Esophagus squamous epithelium (tissue), 5 donors: ENCODE results near the gene HMGN3. TPM values are rescaled to one million over a fixed set of nuclear protein-coding genes. Genes with fewer than 3 reads are reported as not detected.

ENCODE experiments used
- DNase-seq: peaks from one replicate; lab custom pipeline; 2025; lab: John Stamatoyannopoulos, UW
- H3K27ac ChIP-seq, 4 donors: fragments of 200-600 bp; sonication (generic); one replicate each; pipeline ENCODE4 v1.5.1; 2016 to 2019; ENCODE audit warnings: mild to moderate bottlenecking in 1 of 4
- H3K27me3 ChIP-seq, 4 donors: fragments of 200-600 bp; sonication (generic); 1 replicate in 3 of 4; 2 replicates in 1 of 4; pipeline versions ENCODE4 v1.5.1 to v1.6.0; 2017 to 2021; ENCODE audit warnings: antibody characterized with exemption in 1 of 4
- H3K36me3 ChIP-seq, 3 donors: fragments of 200-600 bp; sonication (generic); one replicate each; pipeline ENCODE4 v1.5.1; 2016 to 2019
- H3K4me1 ChIP-seq, 3 donors: fragments of 200-600 bp; sonication (generic); one replicate each; pipeline ENCODE4 v1.5.1; 2017 to 2019
- H3K4me3 ChIP-seq, 4 donors: fragments of 200-600 bp; sonication (generic); 1 replicate in 3 of 4; 2 replicates in 1 of 4; pipeline ENCODE4 v1.5.1; 2016 to 2019; ENCODE audit warnings: mild to moderate bottlenecking in 2 of 4, moderate library complexity in 1 of 4
- H3K9me3 ChIP-seq, 3 donors: fragments of 200-600 bp; sonication (generic); one replicate each; pipeline ENCODE4 v1.5.1; 2016 to 2019
- CTCF ChIP-seq, 6 experiments: fragments of 450-650 bp in 4 of 6; fragments of 200-600 bp in 2 of 6; sonication (generic) in 2 of 6; IDR thresholded peaks; one replicate each; pipeline ENCODE4 v1.5.1; 2016 to 2019; ENCODE audit warnings: antibody characterized with exemption in 6 of 6, mild to moderate bottlenecking in 4 of 6, moderate library complexity in 4 of 6
- POLR2A ChIP-seq, 4 donors: fragments of 450-650 bp; IDR thresholded peaks; one replicate each; pipeline ENCODE4 v1.6.1; 2017; ENCODE audit warnings: antibody characterized with exemption in 4 of 4, mild to moderate bottlenecking in 4 of 4, moderate library complexity in 3 of 4
- WGBS, 2 donors: methylation state at CpG; one replicate each; pipeline ENCODE4 v1.1.5; 2018; 5-methylcytosine and 5-hydroxymethylcytosine counted together
- intact Hi-C: fragments of 100-400 bp; cut with DNase I; formaldehyde crosslinking; loops from one replicate; pipeline ENCODE4 v1.15.0; 2022
- total RNA-seq, 4 donors: library from RNA; depleted of rRNA; stranded (reverse); fragments of >200 nt; gene quantifications; one replicate each; pipeline ENCODE4 v1.1.0, GENCODE V29; 2016
- donor health status: DM: yes; HTN: yes; CAD: no.

The HMGN3 gene
- total RNA-seq: 10 to 100 TPM; 49.3 to 68.5 (median 55.2) TPM

DNA sequence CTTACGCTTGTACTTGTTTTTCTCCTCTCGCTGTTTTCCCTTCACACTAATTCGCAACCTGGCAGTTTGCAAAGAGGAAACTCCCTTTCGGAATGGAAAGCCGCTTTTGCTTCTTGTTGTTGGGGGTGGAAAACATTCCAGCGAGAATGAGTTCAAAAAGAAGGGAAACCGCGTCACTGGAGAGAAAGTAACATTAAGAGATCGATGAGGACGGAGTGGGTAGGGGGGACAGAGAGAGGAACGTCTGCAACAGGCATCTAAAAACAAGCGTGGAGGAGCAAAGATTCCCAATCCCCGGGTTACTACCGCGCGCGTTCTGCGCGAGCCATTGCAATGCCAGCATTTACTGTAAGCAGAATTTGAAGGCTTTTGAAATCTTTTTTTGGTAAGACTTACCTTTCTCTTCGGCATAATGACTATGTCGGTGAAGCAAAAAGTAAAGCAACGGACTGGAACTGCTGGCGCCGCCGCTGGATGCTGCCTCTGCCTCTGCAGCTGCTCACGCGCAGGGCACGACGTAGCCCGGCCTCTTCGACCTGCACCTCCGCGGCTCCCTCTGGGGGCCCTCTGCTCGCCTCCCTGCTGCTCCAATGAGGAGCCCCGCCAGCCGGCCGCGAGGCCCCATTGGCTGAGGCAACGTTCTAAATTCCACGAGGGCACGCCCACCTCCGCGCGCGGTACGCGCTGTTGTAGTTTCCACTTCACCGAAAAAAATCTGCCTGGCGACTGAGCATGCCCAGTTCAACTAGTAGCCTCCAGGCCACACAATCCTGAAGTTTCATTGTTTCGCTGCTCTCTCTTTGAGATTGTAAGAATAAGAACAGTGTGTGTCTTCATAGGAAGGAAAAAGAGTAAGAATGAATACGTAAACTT is at the start of gene HMGN3:
HMGN3 (minus strand) TSS at position 533 of the 873 bp plus-strand sequence.
- Histone ChIP-seq H3K9me3 (no peaks in the 10 kb centered on the region), H3K4me3 (peak within 1 kb of the TSS; percentile 66 to 88 (median 75)), H3K27me3 (no peaks in the 10 kb centered on the region), H3K36me3 (no peaks in the 10 kb centered on the region), H3K27ac (peak within 1 kb of the TSS; percentile 90 to 95 (median 93)), H3K4me1 (peaks cover 0 to 50% (median 14%) of the 10 kb centered on the region in 3 donors)
- intact Hi-C loops: no loop called here
- DNase-seq: peak; percentile 79
- WGBS, 2 donors: 1 to 3% methylated on average over 30 to 31 of the region's 51 CpGs
- TF ChIP-seq POLR2A (IDR thresholded peaks at IDR 0.05): peak in 2 of 4 donors; percentile 82 to 86
- peak in 4 of 6 experiments; percentile 4 to 22 (median 10) for TF ChIP-seq CTCF (IDR thresholded peaks at IDR 0.05)

DNA sequence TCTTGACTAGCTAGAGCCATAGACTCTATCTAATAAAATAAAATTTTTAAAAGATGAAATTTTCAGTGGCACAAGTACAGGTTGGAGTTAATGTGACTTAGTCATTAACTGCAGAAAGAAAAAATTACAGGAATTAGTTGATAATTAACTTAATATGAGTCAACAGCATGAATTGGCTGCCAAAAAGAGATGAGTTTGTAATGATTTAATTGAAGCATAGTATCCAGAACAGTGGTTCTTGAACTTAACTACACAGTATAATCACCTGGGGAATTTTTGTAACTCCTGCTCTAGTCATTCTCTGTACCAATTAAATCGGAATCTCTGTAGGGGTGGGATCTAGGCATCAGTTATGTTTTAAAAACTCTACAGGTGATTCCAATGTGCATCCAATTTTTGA is 46.3 kb upstream of the HMGN3 start:
- Histone ChIP-seq H3K27me3 (no peaks in the 10 kb centered on the region), H3K4me3 (no peak overlapping the region), H3K27ac (no peak overlapping the region), H3K36me3 (no peaks in the 10 kb centered on the region), H3K9me3 (peaks cover 0 to 3% (median 0%) of the 10 kb centered on the region in 3 donors), H3K4me1 (no peaks in the 10 kb centered on the region)
- 67% methylated on average over 1 of the region's 1 CpG for WGBS, 2 donors
- TF ChIP-seq POLR2A (IDR thresholded peaks at IDR 0.05): no peak
- no peak for TF ChIP-seq CTCF (IDR thresholded peaks at IDR 0.05)
- DNase-seq: no peak
- intact Hi-C loops: no loop called here

- intact Hi-C loops: no loop called here
- no peak overlapping the region for H3K27ac ChIP-seq
- no peaks in the 10 kb centered on the region for H3K36me3 ChIP-seq
- H3K27me3 ChIP-seq: no peaks in the 10 kb centered on the region
- no peaks in the 10 kb centered on the region for H3K4me1 ChIP-seq
- H3K4me3 ChIP-seq: no peak overlapping the region
- no peak for TF ChIP-seq CTCF (IDR thresholded peaks at IDR 0.05)
- no peak for TF ChIP-seq POLR2A (IDR thresholded peaks at IDR 0.05)
- DNase-seq: no peak
- peaks cover 0 to 3% (median 0%) of the 10 kb centered on the region in 3 donors for H3K9me3 ChIP-seq
These were observed 42.6 kb upstream of the HMGN3 start for GRCh38 chr6:79277109-79277508.

DNA sequence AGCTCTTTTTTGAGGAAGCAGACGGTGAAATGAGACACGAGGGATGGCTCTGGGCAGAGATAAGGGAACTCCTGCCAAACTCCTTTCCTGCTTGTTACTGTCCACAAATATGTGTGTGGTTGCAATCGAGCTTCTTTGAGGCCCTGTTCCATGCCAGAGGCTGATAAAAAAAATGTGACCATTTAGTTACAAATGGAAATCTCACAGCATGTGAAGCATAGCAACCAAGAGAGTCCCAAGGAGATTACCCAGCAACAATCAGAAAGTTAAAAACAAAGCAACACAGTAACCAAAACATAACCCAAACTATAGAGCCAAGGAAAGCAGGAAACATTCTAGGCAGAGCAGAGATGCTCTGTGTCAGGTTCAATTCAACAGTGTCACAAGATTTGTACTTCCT is 35.4 kb upstream of the HMGN3 start:
- Histone ChIP-seq H3K4me3 (no peak overlapping the region), H3K27me3 (no peaks in the 10 kb centered on the region), H3K36me3 (no peaks in the 10 kb centered on the region), H3K27ac (no peak overlapping the region), H3K4me1 (peaks cover 0 to 7% (median 0%) of the 10 kb centered on the region in 3 donors), H3K9me3 (no peaks in the 10 kb centered on the region)
- TF ChIP-seq CTCF (IDR thresholded peaks at IDR 0.05) (no peak), POLR2A (IDR thresholded peaks at IDR 0.05) (no peak)
- no peak for DNase-seq
- WGBS, 2 donors: 2% methylated on average over 3 of the region's 3 CpGs
- intact Hi-C loops: no loop called here

DNA sequence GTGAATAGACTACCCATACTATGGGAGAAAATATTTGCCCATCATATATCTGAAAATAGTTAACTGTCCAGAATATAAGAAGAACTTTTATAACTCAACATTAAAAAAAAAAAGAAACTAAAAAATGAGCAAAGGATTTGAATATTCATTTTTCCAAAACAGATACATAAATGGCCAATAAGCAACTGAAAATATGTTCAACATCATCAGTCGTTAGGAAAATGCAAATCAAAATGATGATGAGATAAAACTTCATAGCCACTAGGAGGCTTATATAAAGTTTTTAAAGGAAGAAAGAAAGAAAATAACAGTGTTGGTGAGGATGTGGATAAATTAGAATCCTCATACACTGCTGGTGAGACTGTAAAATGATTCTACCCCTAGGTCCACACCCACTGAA is 32.6 kb upstream of the HMGN3 start:
- H3K36me3 ChIP-seq: no peaks in the 10 kb centered on the region
- H3K27me3 ChIP-seq: no peaks in the 10 kb centered on the region
- no peaks in the 10 kb centered on the region for H3K9me3 ChIP-seq
- no peak for DNase-seq
- peaks cover 0 to 7% (median 0%) of the 10 kb centered on the region in 3 donors for H3K4me1 ChIP-seq
- H3K27ac ChIP-seq: no peak overlapping the region
- WGBS, 2 donors: 82 to 84% methylated on average over 1 of the region's 1 CpG
- no peak for TF ChIP-seq CTCF (IDR thresholded peaks at IDR 0.05)
- no peak for TF ChIP-seq POLR2A (IDR thresholded peaks at IDR 0.05)
- H3K4me3 ChIP-seq: no peak overlapping the region
- intact Hi-C loops: no loop called here
